Stimulated activated CD4-positive, alpha-beta T cell treated with anti-CD3 and anti-CD28 coated beads, Interleukin-12 subunit alpha, Interleukin-12 subunit beta, amount 100 ng/mL, for 48 hours (primary cell): ENCODE measurements around the gene PGF.
"Not testable (repeated sequence)": the region's sequence is repeated elsewhere in the genome, so short reads cannot be mapped to it uniquely, and the experiment has no call there.

Source experiments
- DNase-seq, 3 donors: peaks; one replicate each; pipeline ENCODE4 v3.0.0-alpha.2; 2020; ENCODE audit warnings: low read depth in 2 of 3, low spot score in 1 of 3

The PGF gene

DNA sequence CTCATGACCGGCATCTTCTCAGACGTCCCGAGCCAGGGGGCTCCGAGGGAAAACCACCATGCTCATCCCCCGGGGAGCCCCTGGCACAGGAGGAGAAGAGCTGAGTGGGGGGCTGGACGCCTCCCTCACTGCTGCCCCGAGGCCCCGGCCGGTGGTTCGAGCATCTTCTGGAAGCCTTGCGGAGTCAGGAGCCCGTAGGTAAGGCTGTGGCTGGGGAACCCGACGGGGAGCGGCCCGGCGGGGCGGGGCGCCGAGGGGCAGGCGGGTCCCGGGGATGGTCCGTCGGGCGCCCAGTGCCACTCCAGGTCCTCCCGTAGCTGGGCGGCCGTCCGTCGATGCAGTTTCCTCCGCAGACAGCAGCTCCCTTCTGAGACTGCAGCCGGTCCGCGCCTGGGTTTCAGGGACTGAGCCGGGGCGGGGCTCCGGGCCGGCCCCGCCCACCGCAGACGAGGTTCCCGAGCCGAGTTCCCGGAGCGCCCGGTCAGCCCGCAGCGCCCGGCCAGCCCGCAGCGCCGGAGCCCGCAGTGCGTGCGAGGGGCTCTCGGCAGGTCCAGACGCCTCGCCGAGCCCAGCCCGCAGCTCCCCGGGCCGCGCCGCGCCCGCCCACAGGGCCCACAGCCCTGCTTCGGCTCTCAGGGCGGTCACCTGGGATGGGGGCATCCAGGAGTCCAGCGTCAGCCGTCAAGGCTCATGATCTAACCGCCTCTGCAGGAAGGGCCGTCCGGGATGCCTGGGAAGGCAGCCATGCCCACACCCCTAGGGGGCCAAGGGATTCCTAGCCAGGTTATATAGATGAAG lies at the start of gene PGF:
TSS of gene PGF (minus strand) at position 369 of the 798 bp plus-strand sequence. CDS start at position 14, 355 bp downstream.
- DNase-seq, result peak in 1 of 3 donors; percentile 17

DNA sequence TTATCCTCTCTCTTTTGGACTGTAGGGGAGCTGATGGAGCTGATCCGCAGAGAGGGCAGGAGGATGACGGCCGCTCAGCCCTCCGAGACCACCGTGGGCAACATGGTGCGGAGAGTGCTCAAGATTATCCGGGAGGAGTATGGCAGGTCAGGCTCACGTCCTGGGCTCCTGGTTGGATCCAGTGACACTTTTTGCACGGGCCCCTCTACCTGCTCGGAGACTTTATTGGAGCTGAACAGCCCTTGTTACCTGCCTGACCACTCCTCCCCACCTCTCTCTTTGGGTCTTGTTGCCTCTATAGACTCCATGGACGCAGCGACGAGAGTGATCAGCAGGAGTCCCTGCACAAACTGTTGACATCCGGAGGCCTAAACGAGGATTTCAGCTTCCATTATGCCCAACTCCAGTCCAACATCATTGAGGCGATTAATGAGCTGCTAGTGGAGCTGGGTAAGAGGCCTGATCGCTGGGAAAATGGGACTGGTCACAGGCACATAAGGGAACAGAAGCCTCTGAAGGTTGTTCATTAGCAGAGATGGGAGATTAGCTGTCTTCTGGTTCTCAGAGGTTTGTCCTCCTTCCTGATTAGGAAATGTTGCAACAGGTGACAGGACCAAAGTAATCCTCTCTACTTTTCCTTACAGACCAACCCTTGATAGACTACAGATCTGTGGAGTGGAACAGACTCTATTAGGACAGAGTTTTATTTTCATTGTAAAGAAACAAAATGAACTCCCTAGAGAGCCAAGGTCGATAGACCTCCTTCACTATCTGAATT lies 48.0 kb upstream of the PGF start:
- no peak for DNase-seq

DNA sequence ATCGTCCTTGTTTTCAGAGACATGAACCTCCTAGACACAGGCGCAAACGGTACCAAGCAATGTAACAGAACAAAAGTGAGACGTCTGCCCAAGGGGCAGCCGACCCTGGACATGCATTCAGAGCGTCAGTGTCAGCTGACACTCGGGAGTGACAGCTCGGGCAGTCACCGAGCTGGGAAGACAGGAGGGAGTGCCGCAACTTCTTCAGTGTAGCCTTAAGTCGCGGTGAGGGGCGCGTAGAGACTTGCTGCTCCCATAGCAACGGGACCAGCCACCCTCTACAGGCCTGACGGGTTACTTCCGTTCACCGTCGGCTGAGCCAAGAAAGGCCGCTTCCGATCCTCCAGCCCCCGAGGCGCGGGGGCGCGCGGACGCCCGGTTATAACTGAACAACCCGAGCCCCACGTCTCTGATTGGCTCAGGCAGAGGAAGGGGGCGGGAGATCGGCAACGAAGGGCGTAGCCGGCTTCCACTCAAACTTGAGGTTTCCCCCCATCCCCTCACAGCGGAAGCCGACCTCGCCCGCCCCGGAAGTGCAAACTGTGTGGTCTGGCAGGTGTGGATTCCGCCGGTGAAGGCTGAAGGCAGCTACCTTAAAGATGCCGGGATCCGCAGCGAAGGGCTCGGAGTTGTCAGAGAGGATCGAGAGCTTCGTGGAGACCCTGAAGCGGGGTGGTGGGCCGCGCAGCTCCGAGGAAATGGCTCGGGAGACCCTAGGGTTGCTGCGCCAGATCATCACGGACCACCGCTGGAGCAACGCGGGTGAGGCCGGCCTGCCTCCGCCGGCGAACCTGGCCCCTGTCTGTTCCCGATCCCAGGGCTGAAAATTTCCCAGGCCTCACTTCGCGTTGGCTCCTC lies 47.2 kb upstream of the PGF start, which contains the start of gene EIF2B2:
TSS of gene EIF2B2 (plus strand) at position 530 of the 858 bp plus-strand sequence. CDS start at position 600, 70 bp downstream.
- peak; percentile 96 to 99 (median 98) for DNase-seq

DNA sequence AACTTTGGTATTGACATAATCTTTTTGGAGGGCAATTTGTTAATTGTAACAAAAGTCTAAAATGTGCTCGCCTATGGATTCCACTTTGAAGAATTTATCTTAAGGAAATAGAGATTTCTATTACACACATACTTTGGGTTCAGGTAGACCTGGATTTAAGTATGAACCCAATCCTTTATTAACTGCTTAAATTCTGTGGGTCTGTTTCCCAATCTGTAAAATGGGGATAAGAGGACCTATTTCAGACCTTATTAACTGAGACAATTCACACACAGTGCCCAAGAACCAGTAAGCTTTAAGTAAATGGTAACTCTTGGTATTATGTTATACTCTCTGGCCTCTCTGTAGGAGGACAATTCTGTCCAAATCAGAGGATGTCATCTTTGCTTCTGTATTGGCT lies 46.5 kb upstream of the PGF start:
- DNase-seq, result no peak

DNA sequence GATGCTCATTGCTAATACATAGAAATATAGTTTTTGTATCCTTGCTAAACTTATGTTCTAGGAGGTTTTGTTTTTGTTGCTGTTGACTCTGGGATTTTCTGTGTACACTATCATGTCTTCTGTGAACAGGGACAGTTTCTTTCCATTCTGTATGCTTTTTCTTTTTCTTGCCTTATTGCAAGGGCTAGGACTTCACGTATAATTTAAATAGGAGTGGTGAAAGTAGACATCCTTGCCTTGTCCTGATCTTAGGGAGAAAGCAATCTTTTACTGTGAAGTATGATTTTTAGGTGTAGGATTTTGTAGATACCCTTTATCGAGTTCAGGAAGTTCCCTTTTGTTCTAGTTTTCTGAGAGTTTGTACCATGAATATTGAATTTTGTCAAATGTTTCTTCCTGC lies 45.9 kb upstream of the PGF start:
- DNase-seq, result no peak

DNA sequence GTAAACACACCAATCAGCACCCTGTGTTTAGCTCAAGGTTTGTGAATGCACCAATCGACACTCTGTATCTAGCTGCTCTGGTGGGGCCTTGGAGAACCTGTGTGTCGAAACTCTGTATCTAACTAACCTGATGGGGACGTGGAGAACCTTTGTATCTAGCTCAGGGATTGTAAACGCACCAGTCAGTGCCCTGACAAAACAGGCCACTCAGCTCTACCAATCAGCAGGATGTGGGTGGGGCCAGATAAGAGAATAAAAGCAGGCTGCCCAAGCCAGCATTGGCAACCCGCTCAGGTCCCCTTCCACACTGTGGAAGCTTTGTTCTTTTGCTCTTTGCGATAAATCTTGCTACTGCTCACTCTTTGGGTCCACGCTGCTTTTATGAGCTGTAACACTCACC lies 40.4 kb upstream of the PGF start:
- DNase-seq, result not testable (repeated sequence)

DNA sequence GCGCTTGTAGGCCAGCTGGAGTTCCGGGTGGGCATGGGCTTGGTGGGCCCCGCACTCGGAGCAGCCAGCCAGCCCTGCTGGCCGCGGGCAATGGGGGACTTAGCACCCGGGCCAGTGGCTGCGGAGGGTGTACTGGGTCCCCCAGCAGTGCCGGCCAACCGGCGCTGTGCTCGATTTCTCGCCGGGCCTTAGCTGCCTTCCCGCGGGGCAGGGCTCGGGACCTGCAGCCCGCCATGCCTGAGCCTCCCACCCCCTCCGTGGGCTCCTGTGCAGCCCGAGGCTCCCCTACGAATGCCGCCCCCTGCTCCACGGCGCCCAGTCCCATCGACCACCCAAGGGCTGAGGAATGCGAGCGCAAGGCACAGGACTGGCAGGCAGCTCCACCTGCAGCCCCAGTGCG lies 38.8 kb upstream of the PGF start:
- not testable (repeated sequence) for DNase-seq

DNA sequence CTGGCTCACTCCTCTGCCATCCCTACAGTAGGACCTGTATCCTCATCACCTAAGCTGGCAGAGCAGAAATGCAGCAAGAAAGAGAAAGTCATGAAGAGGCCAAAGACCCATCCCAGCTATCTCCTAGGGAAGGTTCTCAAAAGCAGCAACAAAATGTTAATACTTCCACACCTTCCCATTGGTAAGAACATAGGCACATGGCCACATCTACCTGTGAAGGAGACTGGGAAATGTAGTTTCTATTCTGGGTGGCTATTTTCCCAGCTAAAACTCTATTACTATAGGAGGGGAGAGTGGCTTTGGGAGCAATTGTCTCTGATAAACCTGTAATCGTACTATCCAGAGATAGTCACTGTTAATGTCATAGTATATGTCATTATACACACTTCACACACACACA lies 33.6 kb upstream of the PGF start:
- DNase-seq, result no peak

DNA sequence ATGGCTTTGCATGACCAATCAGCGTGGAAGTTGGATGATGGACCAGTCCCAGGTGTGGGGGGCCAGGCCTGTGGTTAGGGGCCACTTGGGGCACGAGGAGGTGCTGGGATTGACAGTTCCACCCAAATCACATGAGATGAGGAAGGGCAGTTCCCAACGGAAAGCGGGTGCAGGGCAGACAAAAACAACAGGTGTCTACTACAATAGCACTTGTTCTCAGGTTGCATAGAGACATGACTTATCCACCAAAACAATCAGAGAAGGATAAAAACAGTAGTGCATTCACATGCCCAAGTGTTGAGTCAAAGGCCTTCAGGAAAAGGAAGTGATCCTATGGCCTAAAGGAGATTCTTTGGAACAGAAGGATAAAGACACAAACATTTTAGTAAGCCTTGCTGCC lies 32.7 kb upstream of the PGF start:
- DNase-seq, result no peak

DNA sequence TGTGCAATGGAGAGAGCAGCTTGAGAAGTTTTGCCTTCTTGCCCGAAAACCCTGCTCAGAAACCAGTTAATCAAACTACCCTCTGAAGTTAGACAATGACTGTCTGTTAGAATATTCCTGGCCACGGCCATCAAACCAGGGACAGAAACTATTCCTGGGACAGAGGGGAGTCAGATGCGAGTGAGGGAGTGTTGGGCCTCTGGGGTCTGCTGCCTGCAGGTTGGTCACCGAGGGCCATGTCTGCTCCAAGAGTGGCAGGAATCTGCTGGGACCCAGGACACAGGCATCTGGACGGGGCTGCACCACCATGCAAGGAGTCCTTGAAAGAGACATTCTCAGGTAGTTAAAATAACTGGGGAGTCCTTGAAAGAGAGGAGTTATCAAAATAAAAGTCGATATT lies 30.4 kb upstream of the PGF start:
- no peak for DNase-seq

DNA sequence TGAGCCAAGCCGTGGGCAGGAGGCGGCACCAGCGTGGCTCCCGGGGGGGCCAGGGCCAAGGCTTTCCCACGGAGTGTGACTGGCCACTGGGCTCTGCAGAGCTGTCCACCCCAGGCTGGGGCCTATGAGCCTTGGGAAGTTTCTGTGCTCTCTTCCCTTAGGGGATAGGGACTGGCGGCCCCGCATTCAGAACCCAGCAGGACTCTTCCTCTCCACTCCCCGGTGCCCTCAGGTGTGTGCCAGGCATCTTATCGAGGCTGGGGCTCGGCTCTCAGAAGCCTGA lies 29.6 kb upstream of the PGF start:
- no peak for DNase-seq

DNA sequence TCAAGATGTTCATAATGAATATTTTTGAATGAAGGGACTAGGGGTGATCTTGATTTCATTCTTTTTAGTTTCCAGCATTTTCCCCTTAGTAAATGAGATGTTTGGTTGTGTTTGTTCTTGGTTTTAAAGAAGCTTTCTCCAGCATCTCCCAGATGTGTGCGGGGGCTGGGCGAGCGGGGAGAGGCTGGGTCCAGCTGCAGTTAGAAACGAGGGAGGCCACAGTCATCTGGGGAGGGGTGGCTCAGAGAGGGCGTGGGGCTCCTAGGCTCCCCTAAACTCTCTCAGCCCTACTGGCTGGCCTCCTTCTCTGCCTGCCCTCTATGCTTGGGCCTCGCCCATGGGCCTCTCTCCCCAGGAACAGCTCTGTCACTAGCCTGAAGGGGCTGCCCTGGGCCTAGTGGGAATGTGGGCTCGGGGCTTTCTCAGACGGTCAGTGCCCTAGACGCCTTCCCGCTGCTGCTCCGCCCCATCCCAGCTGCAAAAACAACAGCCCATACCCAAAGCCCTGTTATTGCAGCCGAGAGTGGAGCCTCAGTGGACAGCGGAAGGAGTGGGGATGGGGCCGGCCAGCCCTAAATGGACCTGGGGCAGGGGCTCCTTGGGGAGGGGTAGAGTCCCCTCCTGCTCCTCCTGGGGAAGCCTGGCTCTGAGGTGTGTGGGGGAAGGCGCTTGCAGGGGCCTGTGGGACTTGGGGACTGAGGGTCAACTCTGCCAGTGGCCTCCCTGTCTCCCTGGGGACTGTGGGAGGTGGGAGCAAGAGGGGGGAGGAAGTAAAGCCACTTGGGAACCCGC lies 29.0 kb upstream of the PGF start:
- DNase-seq, result no peak

DNA sequence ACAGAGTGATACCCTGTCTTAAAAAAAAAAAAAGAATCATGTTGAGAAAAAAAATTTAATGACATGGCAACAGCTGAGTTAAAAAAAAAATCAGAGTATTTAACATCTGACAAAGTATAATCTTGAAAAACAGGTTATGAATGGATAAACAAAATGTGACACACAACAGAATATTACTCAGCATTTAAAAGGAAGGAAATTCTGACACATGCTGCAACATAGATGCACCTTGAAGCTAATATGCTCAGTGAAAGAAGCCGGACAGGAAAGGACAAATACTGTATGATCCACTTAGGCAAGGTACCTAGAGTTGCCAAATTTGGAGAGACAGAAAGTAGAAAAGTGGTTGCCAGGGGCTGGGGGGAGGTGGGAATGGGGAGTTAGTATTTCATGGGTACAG lies 27.9 kb upstream of the PGF start:
- no peak for DNase-seq

DNA sequence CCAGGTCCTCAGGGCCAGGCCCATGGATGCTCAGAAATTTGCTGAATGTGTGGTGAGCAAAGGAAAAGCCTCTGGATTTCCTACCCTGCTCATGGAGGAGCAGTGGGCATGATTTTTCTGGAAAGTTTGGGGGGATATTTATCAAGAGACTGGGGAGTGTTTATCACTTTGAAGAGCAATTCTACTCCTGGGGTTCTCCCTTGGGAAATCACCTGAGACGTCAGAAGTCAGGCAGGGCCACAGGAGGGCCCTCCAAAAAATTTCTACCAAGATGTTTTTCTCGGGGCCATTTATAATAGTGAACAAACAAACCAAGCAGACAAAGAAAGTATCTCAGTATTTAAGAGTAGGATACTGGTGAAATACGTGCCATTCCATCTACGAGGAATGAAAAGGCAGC lies 27.3 kb upstream of the PGF start:
- DNase-seq, result no peak

DNA sequence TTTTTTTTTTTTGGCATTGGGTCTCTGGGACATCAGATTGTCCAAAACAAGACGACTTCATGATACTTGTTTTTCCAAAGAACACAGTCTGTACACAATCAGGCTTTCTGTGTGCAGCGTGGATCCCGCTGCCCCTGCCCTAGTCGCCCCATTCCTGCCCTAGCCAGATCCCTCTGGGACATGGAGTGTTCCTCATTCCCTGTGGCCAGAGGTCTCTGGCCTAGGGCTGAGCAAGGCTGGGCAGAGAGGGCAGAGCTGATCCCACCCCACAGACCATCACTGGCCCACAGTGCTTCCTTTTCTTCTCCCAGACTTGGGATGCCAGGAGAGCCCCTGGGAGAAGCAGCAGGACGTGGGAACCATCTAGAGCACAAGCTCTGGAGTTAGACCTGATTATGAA lies 26.4 kb upstream of the PGF start:
- DNase-seq, result no peak

DNA sequence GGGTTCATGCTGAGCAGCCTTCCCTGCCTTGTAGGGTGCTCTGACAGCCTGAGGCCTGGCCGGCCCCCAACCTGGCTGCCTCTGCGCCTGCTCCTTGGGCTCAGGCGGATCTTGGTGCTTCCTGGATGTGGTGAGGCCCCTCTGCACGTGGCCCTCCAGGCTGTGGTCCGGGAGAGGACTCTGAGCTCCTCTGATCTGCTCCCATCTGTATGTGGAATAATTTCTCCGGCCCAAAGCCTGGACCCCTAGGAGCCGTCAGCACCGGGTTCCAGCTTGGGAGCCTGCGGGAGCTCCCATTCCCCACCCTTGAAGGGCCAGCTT lies 26.0 kb upstream of the PGF start:
- no peak for DNase-seq

DNA sequence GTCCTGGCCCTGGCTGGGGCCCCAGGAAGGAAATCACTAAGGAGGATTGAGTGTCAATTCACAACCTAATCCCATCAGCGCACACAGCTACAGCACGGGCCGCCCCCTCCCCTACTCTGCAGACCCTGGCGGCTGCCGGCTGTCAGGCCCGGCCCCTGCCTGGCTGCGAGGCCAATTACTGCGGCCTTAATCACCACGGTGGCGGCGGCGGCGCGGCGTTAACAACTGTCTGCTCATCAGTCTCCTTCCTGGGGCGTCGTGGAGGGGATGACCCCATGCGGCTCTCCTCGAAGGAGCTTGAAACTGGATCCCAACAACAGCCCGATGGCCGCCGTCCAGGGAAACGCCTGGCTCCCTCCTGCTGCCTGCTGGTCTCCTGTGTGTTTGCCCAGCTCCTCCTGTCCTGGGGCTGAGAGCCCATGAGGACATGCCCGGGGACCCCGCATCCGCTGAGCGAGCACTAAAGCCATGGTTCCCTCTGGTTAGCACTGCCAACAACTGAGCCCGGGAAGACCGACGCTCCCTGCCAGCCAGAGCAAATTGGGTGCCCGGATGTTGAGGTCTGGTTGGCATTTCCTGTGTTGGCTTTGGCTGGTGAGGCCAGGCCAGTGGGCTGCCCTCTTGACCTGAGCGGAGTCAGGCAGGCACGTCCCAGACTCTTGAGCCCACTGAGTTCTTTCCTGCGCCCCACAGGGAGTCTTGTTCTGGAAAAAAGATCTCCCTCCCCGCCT lies 25.5 kb upstream of the PGF start:
- no peak for DNase-seq

DNA sequence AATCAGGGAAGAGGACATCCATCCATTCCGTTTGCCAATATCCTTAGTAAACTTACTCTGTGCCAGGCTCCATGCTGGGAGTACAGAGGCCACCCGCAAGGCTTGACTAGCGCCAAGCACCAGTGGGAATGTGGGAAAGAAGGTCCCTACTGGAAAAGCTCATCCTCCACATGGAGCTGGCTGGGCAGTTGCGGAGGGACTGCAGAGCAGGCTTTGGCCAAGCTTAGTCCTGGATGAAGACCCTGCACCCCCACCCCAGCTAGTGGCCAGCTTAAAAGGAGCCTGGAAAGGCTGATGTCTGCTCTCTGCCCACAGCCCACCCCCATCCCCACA lies 25.0 kb upstream of the PGF start:
- no peak for DNase-seq

DNA sequence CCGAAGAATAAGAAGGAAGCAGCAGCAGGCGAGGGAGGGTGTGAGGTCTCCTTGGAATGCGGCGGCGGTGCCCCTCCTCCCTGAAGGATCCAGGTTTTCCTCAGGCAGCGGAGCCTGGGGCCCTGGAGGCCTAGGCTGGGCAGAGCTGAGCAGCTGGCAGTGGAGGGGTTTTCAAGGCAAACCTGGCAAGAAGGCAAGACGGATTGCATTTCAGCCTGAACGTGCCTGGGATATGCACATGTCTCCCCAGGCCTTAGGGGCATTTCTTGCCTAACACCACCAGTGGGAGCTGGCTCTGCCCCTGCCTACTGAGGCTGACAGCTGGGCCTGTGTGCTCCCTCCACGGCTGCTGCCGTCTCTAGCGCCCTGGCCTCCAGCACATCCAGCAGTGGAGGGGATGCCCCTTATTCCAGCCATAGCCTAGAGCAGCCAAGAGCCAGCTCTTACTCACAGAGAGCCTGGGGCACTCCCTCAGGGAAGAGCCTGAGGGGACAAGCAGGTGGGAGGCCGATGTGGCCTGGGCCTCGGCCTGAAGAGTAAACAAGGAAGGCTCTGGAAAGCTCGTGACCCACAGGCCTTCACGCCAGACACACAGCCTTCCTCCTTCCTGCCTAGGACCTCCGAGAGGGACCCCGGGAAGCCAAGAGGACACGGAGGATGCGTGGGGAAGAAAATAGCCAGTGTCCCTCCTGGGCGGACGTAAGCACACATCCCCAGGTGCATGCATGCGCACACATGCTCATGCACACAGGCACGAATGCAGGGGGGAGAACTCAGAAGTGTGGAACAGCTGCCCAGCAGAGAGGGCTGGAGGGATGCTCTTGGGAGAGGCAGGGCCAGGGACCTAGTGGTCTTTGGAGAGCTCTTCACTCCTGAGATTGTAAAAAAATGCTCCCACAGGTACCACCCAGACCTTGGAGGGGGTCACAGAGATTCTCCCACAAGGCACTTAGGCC lies 24.3 kb upstream of the PGF start:
- no peak for DNase-seq
